CD4-positive, alpha-beta T cell treated with Interleukin-21 for 1 hour (primary cell): ENCODE results near the gene BMI1.
"Not testable (repeated sequence)": the region's sequence is repeated elsewhere in the genome, so short reads cannot be mapped to it uniquely, and the experiment has no call there.

ENCODE experiments used
- DNase-seq: peaks from one replicate; pipeline ENCODE4 v3.0.0-alpha.2; 2020

Gene BMI1

DNA sequence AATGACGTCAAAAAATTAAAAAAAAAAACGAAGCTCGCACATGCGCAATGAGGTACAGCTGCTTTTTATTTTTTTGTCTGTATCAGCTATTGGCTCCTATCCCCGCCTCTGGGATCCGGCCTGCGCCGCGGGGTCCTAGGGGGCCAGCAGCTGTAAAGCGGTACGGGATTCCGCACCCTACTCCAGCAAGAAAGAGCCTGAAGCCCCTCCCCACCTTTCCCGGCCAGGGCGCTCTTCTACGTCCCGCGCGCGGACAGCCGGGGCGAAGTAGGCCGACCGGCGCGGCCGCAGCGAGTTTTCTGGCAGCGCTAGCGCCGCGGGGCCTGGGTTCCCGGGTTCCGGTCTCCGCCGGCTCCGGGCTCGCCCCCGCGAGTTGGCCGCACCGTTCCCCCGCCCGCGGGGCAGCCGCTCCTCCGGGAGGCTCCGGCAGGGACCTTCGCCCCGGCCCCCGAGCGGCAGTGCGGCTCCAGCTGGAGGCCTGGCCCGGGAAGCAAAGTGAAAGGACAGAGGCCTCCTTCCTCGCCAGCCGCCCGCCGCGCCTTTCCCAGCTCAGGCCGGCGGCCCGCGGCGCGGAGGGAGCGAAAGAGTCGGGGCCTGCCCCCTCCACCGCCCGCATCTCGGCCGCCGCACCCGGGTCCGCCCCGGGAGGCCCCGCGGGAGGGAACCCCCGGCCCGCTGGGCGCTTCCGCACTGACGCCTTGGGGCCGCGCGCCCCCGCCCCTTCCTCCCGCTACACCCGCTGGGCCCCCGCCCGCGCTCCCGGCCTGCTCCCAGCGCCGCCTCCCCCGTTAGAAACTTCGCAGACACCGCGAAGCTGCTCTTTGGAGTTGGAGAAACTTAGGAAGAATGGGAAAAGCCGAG, 19.7 kb downstream of the BMI1 start:
- DNase-seq: peak; percentile 78

DNA sequence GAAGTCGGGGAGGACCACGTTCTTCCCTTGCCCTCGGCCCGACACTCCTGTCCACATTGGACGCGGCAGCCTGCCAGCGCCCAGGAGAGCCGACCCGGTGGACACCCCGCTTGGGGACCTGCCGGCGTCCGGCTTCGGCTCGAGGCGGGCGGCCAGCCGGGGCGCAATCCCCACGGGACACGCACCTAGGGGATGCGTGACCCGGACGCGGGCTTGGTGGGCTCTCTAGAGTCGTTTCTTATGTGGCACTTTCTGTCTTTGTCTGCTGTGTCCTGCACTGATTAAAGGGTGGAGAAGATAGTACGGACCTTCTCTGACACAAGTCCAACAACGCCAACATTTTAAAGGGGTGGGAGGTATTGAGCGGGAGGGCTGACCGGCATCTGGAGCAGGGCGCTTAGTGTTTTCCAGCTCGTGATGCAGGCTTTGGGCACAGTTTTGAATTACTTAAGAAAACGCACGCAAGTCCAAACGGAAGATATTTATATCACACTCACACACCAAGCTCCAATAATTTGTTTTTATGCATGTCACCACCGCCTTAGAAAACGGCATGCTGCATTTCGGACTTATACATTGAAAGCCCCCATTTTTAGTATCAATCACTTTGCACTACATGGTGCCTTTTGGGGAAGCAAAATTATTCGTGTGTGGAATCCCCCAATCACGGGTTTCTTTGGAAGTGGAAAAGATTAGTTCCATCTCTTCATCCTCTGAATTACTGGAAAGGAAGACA, 20.5 kb downstream of the BMI1 start:
- no peak for DNase-seq

DNA sequence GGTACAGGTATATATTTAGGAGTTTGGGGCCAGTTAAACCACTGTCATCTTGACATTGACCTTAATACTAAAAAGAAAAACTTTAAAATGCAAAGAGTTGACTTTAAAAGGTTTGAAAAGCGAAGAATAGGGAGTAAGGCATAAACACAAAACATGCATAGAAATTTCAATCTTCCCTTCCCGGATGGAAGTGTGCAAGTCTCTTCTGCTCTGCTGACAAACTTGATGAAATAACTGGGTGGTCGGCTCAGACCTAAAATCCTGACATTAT, 21.0 kb downstream of the BMI1 start:
- no peak for DNase-seq

DNA sequence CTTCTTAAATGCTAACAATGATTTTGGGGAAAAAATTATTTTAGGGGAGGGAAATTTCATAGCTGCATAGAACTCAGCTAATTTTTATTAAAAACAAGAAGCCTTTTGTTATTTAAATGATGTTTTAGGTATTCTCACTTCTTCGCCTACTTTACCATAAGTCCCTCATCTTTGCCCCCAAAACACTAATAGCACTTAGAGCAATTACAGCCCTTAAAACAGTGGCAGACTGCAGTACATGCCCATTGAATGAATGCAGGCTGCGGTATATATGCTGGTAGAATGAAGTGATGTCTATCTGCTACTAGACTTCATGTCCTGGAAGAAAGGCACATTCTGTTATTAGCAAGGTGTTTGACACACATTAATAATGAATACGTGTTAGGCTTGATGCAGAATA, 21.5 kb downstream of the BMI1 start:
- DNase-seq: no peak

GRCh38 chr10:22343731-22344130, 22.8 kb downstream of the BMI1 start:
- DNase-seq: no peak

DNA sequence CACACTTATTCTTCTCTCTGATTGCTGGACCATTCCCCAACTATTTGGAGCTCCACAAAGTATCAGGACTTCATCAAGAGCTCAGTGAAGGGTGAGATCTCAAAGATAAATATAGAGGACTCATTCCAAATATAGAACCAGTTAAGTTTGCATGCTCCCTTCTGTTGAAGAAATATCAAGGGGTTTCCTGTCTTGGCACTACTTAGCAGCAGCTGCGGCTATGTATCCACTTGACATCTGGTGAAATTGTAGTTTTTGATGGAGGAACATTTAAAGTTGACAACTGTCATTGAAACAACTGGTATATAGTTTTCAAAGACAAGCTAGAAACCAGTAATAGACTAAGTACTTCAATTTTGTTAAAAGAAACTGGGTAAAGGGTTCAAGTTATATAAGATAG, 23.4 kb downstream of the BMI1 start:
- no peak for DNase-seq

GRCh38 chr10:22344781-22345300, 23.9 kb downstream of the BMI1 start:
- DNase-seq: no peak

DNA sequence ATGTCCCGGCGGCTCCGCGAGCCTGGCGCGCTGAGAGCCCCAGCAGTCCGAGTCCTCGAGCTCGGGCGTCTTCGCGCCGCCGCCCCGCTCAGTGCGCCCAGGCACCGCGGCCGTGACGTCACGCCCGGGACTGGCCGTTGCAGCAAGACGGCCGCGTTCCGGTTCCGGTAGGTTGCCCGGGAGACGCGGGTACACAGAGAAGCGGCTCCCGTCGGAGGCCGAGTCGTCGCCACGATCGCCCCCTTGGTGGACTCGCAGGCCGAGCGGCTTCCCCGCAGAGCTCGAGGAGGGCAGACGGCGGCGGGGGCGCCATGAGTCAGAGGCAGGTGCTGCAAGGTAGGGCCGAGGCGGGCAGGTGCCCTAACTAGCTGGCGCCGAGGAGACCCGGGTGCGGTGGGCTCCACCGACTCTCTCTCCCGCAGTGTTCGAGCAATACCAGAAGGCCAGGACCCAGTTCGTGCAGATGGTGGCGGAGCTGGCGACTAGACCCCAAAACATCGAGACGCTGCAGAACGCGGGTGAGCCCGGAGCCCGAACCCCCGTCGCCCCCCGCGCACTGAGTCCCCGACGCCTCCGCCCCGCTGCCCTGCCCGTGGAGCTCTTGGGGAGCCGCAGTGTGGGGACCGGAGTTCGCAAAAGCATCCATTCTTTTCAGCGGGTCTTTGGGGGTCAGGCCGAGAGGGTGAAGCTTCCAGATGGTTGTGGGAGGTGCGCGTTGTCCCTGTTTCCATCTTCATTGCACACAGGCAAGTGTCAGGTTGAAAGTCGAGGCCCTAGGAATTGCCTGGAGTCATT, 24.6 kb downstream of the BMI1 start, which contains the start of gene SPAG6:
Gene SPAG6 (plus strand): TSS at position 196 of the 795 bp plus-strand sequence. CDS start 116 bp downstream, at position 312.
- peak; percentile 56 for DNase-seq

- DNase-seq: no peak
Measured at GRCh38 chr10:22346096-22346661, 25.3 kb downstream of the BMI1 start.

DNA sequence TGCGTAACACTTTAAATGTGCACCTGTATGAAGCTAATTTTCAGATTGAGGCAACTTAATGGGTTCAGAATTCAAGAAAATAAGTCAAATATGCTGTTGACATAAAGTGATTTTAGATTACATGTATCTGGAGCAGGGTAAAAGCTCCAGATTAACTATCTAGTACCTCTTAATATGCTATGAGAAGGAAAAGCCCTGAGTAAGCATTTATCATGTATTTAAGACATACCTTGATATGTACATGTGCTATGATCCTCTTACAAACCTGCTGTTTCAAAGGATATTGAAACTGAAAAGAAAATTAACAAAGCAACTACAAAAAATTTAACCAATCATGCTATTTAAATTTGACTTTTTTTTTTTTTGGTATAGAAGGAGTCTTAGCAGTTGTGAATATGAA, 28.9 kb downstream of the BMI1 start:
- no peak for DNase-seq

DNA sequence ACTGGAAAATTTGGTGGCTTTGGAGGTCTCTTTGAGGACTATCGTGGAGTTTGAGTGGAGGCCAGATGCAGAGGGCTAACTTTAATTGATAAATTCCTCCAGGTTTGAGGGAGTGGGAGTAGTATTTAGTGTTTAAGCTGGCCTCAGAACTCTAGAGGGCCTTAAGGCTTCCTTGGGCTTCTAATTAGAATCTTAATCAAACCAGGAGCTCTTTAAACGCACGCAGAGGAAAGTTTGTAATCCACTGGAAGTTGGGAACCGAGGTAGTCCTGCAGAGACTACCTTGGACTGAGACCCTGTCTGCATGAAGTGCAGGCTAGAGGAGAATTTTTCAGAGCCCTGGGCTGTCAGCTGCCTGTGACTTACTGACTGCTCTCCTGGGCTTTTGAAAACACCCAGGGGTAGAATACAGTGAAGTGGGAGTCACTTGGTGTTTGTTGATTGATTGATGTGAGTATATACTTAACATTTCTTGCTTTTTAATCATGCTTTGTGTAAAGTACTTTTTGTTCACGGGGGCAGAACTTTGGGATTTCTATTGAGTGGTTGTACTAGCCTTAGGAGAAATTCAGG, 30.3 kb downstream of the BMI1 start:
- no peak for DNase-seq

GRCh38 chr10:22356324-22356873, 35.5 kb downstream of the BMI1 start:
- no peak for DNase-seq

DNA sequence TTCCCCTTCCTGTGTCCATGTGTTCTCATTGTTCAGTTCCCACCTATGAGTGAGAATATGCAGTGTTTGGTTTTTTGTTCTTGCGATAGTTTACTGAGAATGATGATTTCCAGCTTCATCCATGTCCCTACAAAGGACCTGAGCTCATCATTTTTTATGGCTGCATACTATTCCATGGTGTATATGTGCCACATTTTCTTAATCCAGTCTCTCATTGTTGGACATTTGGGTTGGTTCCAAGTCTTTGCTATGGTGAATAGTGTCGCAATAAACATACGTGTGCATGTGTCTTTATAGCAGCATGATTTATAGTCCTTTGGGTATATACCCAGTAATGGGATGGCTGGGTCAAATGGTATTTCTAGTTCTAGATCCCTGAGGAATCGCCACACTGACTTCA, 36.9 kb downstream of the BMI1 start:
- not testable (repeated sequence) for DNase-seq

- no peak for DNase-seq
Measured at GRCh38 chr10:22363305-22363704, 42.4 kb downstream of the BMI1 start.

DNA sequence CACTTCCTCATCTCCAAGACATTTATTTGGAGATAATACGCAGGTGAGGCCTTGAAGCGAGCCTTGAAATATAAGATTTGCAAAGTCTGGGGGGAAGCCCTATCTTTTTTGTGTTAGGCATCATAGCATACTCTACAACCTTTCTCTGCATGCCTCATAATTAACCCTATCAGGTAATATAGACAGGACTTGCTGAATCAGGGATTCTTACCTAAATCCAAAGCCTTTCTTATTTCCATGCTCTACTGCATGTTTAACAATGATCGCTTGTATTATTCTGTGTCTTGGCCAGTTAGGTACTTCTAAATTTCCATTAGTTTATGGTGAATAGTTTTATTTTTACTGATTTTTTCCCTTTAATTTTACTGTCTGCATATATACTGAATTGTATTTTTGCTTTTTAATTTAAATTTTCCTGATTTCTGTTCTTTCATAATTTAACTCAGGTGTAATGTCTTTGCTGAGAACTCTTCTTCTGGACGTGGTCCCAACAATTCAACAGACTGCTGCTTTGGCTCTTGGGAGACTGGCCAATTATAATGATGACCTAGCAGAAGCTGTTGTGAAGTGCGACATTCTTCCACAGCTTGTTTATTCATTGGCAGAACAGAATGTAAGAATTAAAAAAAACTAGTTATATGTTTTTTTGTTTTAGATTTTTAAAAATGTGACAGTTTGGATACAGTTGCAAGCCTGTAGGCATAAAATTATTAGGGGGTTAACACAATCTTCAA, 43.7 kb downstream of the BMI1 start:
- DNase-seq: no peak

- no peak for DNase-seq
Measured at GRCh38 chr10:22365233-22365632, 44.3 kb downstream of the BMI1 start.

DNA sequence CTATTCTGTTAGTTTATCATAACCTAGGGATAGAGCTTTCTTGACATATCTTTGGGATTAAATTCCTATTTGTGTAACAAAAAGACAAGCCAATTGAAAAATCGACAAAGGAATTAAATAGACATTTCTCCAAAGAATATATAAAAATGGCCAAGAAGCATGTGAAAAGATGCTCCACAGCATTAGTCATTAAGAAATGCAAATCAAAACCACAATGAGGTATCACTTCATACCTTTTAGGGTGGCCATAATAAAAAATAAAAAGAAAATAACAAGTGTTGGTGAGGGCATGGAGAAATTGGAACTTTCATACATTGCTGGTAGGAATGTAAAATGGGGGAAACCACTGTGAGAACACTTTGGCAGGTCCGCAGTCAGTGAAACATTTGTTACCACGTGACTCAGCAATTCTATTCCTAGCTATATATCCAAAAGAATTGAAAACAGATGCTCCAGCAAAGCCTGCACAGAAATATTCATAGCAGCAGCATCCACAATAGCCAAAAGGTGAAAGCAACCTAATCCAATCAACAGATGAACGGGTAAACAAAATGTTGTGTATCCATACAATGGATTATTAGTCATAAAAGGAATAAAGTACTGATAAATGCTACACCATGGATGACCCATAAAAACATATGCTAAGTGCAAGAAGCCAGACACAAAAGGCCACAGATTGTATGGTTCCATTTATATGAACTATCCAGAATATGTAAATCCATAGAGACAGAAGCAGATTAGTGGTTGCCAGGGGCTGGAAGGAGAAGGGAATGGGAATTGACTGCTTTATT, 44.9 kb downstream of the BMI1 start:
- no peak for DNase-seq

GRCh38 chr10:22366435-22366703, 45.5 kb downstream of the BMI1 start:
- DNase-seq: no peak

DNA sequence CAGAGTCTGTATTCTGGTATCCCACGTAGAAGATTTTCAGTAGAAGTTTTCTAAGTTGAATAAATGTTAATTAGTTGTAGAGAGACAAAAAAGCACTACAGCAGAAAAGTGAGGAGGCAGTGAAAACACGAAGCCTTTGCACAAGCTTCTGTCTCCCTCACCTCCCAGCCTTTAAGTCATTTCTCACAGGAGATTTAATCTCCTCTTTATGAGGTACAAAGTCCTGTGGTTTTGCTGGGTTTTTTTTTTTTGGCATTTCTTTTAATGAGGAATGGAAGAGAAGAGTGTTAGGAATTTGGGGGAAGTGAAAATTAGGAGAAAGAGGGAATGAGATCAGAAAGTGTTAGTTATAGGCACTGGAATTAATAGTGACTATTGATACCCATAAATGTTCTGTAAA, 45.9 kb downstream of the BMI1 start:
- no peak for DNase-seq

GRCh38 chr10:22367471-22367870, 46.6 kb downstream of the BMI1 start:
- no peak for DNase-seq

- no peak for DNase-seq
Measured at GRCh38 chr10:22368402-22368801, 47.5 kb downstream of the BMI1 start.
